ENCODE data around the gene MRAP.

Gene MRAP

GRCh38 chr21:32350211-32350980 is 51.7 kb downstream of the MRAP start:
- no peak for ATAC-seq

GRCh38 chr21:32350981-32351380 is 52.3 kb downstream of the MRAP start:
- ATAC-seq: no peak

GRCh38 chr21:32351428-32351827 is 52.8 kb downstream of the MRAP start:
- ATAC-seq: no peak

- ATAC-seq: no peak
Observed at GRCh38 chr21:32352526-32352925, 53.9 kb downstream of the MRAP start.

- no peak for ATAC-seq
Observed at GRCh38 chr21:32353002-32353711, 54.5 kb downstream of the MRAP start.

- ATAC-seq: no peak
Observed at GRCh38 chr21:32356874-32357395, 58.3 kb downstream of the MRAP start.

- no peak for ATAC-seq
Observed at GRCh38 chr21:32359719-32360260, 61.1 kb downstream of the MRAP start.

- ATAC-seq: no peak
Observed at GRCh38 chr21:32360401-32360975, 61.8 kb downstream of the MRAP start.

Measured in activated CD4-positive, CD25-positive, alpha-beta regulatory T cell treated with anti-CD3 and anti-CD28 coated beads, Interleukin-2, amount 50 U/mL, for 24 hours (primary cell).